Kidney (tissue), 14 donors: ENCODE results near the gene CHERP. TPM values are rescaled to one million over a fixed set of nuclear protein-coding genes. Genes with fewer than 3 reads are reported as not detected.

Source experiments
- DNase-seq, 5 donors: peaks; one replicate each; pipeline ENCODE4 v3.0.0-alpha.2; 2013 to 2020
- FAIRE-seq: peaks from 2 replicates; lab custom pipeline; 2012; peaks lifted over from hg19 to GRCh38; lab: Jason Lieb, UNC
- H3K27ac ChIP-seq, 2 donors: one replicate each; pipeline ENCODE4 v1.7.0; 2013; ENCODE audit warnings: low read depth in 2 of 2, low read length in 2 of 2, inconsistent platforms in 1 of 2
- H3K27me3 ChIP-seq: one replicate; pipeline ENCODE4 v1.7.1; 2013; ENCODE audit warnings: low read length, inconsistent platforms; ENCODE audit not compliant: control insufficient read depth, insufficient read depth
- H3K36me3 ChIP-seq, 3 donors: one replicate each; pipeline versions ENCODE4 v1.7.0 to v1.7.1; 2013; ENCODE audit warnings: low read length in 3 of 3, control low read depth in 1 of 3, inconsistent platforms in 1 of 3; ENCODE audit not compliant: insufficient read depth in 3 of 3, control insufficient read depth in 2 of 3
- H3K4me1 ChIP-seq, 3 donors: one replicate each; pipeline versions ENCODE4 v1.7.0 to v1.7.1; 2013; ENCODE audit warnings: low read length in 3 of 3, inconsistent platforms in 1 of 3, low read depth in 1 of 3; ENCODE audit not compliant: control insufficient read depth in 2 of 3, insufficient read depth in 2 of 3
- H3K4me3 ChIP-seq, 3 donors: one replicate each; pipeline versions ENCODE4 v1.7.0 to v1.8.1; 2013; ENCODE audit warnings: low read length in 3 of 3, control low read depth in 1 of 3, inconsistent platforms in 1 of 3
- H3K9ac ChIP-seq, 3 donors: one replicate each; pipeline versions ENCODE4 v1.7.0 to v1.7.1; 2013; ENCODE audit warnings: low read length in 3 of 3, control low read depth in 1 of 3, inconsistent platforms in 1 of 3
- H3K9me3 ChIP-seq, 3 donors: one replicate each; pipeline versions ENCODE4 v1.7.0 to v1.7.1; 2013; ENCODE audit warnings: low read length in 3 of 3, control low read depth in 1 of 3, inconsistent platforms in 1 of 3; ENCODE audit not compliant: control insufficient read depth in 2 of 3, insufficient read depth in 1 of 3
- intact Hi-C: fragments of 100-400 bp; cut with DNase I; formaldehyde crosslinking; loops from one replicate; pipeline ENCODE4 v1.11.1; 2022
- polyA plus RNA-seq: library from polyadenylated mRNA; stranded (reverse); fragments of 350-450 nt; fragmentation: Illumina TruSeq; extraction: RNeasy Lipid Tissue Mini Kit (QIAGEN cat#74804); gene quantifications from one replicate; pipeline ENCODE4 v1.2.3, GENCODE V29; 2014; ENCODE audit warnings: low read depth, low replicate concordance; ENCODE audit not compliant: insufficient read depth
- total RNA-seq: library from RNA; stranded (reverse); fragmentation: NEBNext Ultra II Directional; extraction: Animal tissue kit (Norgen Biotek cat#: 25700); gene quantifications from one replicate; pipeline ENCODE4 v1.2.1, GENCODE V29; 2021
- TF ChIP-seq, protein P1 (sequence below): IDR thresholded peaks from 3 replicates; pipeline ENCODE4 v1.5.1; 2012; ENCODE audit warnings: mild to moderate bottlenecking, moderate library complexity, borderline replicate concordance; ENCODE audit not compliant: insufficient read depth; ENCODE audit errors: extremely low read depth
- donor health status: control.
- donor health status: control.
- donor health status: control.
- donor health status: control.
- donor health status: control.
- donor health status: DM: yes; HTN: yes; CAD: no.
- donor health status: Normal renal cell carcinoma (clear cell type).

CHERP gene
- total and polyA plus RNA-seq, 2 donors from 2014 or later, result 14.6 to 37.2 TPM

DNA sequence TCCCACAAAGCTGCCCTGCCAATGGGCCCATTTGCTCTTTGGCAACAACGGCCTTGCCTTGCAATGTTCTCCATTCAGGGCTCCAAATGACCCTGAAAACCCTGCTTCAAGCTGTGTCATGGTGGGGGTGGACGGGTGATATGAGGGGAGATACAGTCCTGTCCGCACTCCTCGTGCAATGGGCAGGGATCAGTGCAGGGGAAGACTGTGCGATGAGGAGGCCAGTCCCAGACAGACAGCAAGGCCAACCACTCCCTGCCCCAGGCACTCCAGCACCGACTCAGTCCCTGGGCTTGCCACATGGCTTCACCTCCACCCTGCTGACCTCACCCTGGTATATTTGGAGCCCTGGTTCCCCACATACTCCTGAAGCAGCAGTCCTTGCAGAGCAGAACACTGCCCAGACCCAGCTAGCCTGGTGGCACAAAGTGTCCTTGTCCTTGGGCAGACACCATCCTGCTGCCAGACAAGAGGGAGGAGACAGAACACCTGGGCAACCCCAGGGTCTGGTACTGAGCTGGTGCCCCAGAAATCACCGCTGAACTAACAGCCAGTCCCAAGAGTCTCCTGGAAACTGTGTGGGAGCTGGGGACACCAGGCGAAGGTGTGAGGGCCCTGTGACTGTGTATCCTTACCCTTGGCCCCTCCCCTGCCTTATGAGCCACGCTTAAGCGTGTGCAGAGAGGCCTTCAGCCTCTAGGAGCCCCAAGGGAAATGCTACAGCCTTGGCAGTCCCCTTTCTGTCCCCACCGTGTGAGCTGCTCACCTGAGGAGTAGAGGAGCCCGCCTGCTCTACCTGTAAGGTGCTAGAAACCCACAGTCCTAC is 39.1 kb upstream of the CHERP start:
- peaks cover 0 to 42% (median 0%) of the 10 kb centered on the region in 3 donors for H3K4me1 ChIP-seq
- TF ChIP-seq, protein P1, sequence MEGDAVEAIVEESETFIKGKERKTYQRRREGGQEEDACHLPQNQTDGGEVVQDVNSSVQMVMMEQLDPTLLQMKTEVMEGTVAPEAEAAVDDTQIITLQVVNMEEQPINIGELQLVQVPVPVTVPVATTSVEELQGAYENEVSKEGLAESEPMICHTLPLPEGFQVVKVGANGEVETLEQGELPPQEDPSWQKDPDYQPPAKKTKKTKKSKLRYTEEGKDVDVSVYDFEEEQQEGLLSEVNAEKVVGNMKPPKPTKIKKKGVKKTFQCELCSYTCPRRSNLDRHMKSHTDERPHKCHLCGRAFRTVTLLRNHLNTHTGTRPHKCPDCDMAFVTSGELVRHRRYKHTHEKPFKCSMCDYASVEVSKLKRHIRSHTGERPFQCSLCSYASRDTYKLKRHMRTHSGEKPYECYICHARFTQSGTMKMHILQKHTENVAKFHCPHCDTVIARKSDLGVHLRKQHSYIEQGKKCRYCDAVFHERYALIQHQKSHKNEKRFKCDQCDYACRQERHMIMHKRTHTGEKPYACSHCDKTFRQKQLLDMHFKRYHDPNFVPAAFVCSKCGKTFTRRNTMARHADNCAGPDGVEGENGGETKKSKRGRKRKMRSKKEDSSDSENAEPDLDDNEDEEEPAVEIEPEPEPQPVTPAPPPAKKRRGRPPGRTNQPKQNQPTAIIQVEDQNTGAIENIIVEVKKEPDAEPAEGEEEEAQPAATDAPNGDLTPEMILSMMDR, result no peak
- DNase-seq (no peak), FAIRE-seq (no peak)
- no peaks in the 10 kb centered on the region for H3K27me3 ChIP-seq
- no peak overlapping the region for H3K4me3 ChIP-seq
- intact Hi-C loops, result no loop called here
- H3K36me3 ChIP-seq, result peaks cover 0 to 14% (median 4%) of the 10 kb centered on the region in 3 donors
- no peaks in the 10 kb centered on the region for H3K9me3 ChIP-seq
- no peak overlapping the region for H3K27ac ChIP-seq
- peak overlapping the region in 1 of 3 donors; percentile 51 for H3K9ac ChIP-seq

DNA sequence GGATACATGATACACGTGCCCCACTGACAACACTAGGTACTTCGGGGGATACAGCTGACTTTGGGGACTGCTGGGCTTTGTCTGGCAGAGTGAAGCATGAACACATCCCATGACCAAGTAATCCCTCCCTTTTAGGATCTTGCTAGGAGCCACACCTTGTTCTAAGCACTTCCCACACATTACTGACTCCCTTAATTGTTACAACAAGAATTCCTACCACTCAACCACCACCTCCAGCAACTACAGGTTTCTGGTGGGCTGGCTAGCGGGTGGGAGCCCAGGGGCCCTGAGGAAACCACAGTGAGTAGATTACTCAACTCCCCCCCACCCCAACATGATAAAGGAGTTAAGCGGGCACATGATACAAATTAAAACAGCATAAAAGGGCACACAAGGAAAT is 37.1 kb upstream of the CHERP start:
- H3K4me3 ChIP-seq, result no peak overlapping the region
- FAIRE-seq (no peak), DNase-seq (no peak)
- no peak overlapping the region for H3K27ac ChIP-seq
- no peaks in the 10 kb centered on the region for H3K9me3 ChIP-seq
- TF ChIP-seq, protein P1, result no peak
- no peak overlapping the region for H3K9ac ChIP-seq
- intact Hi-C loops, result no loop called here
- H3K4me1 ChIP-seq, result peaks cover 0 to 31% (median 0%) of the 10 kb centered on the region in 3 donors
- peaks cover 0 to 24% (median 7%) of the 10 kb centered on the region in 3 donors for H3K36me3 ChIP-seq
- H3K27me3 ChIP-seq, result no peaks in the 10 kb centered on the region

DNA sequence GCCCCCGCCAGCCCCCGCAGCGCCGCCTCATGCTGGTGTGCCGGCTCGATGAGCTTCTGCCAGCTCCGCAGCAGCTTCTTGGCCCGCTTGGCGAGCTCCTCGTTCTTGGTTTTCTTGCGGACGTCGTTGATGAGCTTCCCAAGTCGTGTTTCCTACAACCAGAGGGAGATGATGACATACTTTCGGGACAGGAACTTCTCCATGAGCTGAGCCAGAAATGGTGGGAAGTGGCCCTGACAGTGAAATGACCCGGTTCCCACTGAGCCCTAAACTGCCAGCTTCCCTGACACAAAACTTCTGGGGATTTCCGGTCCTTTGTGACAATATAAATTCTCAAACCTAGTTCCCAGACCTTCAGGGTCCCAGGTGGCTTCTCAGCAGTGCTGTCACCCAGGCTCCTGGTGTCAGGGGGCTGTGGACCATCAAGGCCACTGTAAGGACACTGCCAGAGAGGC is 35.3 kb upstream of the CHERP start:
- no peak overlapping the region for H3K4me3 ChIP-seq

More for the DNA sequence above, 35.3 kb upstream of the CHERP start:
- Histone ChIP-seq H3K27ac (no peak overlapping the region), H3K27me3 (no peaks in the 10 kb centered on the region), H3K4me1 (peaks cover 0 to 32% (median 0%) of the 10 kb centered on the region in 3 donors), H3K9ac (no peak overlapping the region), H3K9me3 (no peaks in the 10 kb centered on the region), H3K36me3 (peaks cover 0 to 24% (median 7%) of the 10 kb centered on the region in 3 donors)
- intact Hi-C loops, result no loop called here
- FAIRE-seq, result no peak
- TF ChIP-seq, protein P1, result no peak
- no peak for DNase-seq
